PC-3 (cell line): ENCODE results near the gene PGA5.

Experiments used
- EZH2 ChIP-seq: fragments of 300-600 bp; sonication (generic); IDR thresholded peaks from one replicate; pipeline ENCODE4 v1.6.1; 2017; ENCODE audit warnings: antibody characterized with exemption, mild to moderate bottlenecking, low read length; ENCODE audit not compliant: unreplicated experiment
- TF ChIP-seq, protein P1 (sequence below): fragments of 300-600 bp; sonication (generic); conservative IDR thresholded peaks from 2 replicates; pipeline ENCODE4 v1.5.1; 2017; ENCODE audit warnings: antibody characterized with exemption, low read depth, mild to moderate bottlenecking, low read length

DNA sequence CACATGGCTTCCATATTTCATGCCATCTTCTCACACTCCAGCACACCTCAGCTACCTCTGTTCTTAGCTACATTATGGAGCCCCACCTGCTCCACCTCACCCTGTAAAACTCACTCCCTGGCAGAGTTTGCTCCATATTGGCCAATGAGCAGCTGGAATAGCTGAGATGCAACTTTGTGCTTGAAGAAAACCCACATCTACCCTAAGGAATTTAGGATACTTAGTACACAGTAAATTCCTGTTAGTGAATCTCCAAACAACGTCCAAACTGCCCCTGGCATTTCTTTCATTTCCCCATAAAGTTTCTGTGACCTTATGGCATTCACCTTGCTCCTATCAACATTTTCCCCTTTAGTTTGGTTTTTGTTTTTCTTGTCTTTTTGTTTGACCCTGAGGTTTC is 56.4 kb downstream of the PGA5 start:
- TF ChIP-seq, protein P1, sequence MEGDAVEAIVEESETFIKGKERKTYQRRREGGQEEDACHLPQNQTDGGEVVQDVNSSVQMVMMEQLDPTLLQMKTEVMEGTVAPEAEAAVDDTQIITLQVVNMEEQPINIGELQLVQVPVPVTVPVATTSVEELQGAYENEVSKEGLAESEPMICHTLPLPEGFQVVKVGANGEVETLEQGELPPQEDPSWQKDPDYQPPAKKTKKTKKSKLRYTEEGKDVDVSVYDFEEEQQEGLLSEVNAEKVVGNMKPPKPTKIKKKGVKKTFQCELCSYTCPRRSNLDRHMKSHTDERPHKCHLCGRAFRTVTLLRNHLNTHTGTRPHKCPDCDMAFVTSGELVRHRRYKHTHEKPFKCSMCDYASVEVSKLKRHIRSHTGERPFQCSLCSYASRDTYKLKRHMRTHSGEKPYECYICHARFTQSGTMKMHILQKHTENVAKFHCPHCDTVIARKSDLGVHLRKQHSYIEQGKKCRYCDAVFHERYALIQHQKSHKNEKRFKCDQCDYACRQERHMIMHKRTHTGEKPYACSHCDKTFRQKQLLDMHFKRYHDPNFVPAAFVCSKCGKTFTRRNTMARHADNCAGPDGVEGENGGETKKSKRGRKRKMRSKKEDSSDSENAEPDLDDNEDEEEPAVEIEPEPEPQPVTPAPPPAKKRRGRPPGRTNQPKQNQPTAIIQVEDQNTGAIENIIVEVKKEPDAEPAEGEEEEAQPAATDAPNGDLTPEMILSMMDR, result no peak
- TF ChIP-seq EZH2, result no peak
